Lower lobe of right lung (tissue), 2 donors: ENCODE data around the gene ATP6V0A1. TPM values are rescaled to one million over a fixed set of nuclear protein-coding genes. Genes with fewer than 3 reads are reported as not detected.

ENCODE experiments used
- ATAC-seq, 2 donors: fragments of 200-7000 bp; cut with Tn5 transposase; one replicate each; pipeline ENCODE4 v1.9.1; 2020 to 2022; ENCODE audit warnings: mild to moderate bottlenecking in 2 of 2, moderate library complexity in 2 of 2
- DNase-seq: peaks from one replicate; pipeline ENCODE4 v3.0.0-alpha.2; 2020
- H3K27ac ChIP-seq: fragments of 200-600 bp; one replicate; pipeline ENCODE4 v1.8.0; 2022
- H3K27me3 ChIP-seq: fragments of 200-600 bp; one replicate; pipeline ENCODE4 v1.8.0; 2022; ENCODE audit warnings: low read depth
- H3K36me3 ChIP-seq: fragments of 200-600 bp; one replicate; pipeline ENCODE4 v1.8.0; 2022; ENCODE audit warnings: mild to moderate bottlenecking
- H3K4me1 ChIP-seq: fragments of 200-600 bp; one replicate; pipeline ENCODE4 v1.8.0; 2022
- H3K4me3 ChIP-seq: fragments of 200-600 bp; one replicate; pipeline ENCODE4 v1.8.0; 2022; ENCODE audit warnings: mild to moderate bottlenecking
- H3K9me3 ChIP-seq: fragments of 200-600 bp; one replicate; pipeline ENCODE4 v1.8.0; 2022
- CTCF ChIP-seq: fragments of 200-600 bp; IDR thresholded peaks from one replicate; pipeline ENCODE4 v1.8.0; 2022; ENCODE audit warnings: antibody characterized with exemption, mild to moderate bottlenecking
- intact Hi-C: fragments of 100-400 bp; cut with DNase I; formaldehyde crosslinking; loops from one replicate; pipeline ENCODE4 v1.11.0; 2022
- total RNA-seq: library from RNA; stranded (reverse); fragmentation: NEBNext Ultra II Directional; extraction: Animal tissue kit (Norgen Biotek cat#: 25700); gene quantifications from one replicate; pipeline ENCODE4 v1.2.1, GENCODE V29; 2021
- donor health status: DM: no; HTN: yes; CAD: no; lungs with severe emphysema.

ATP6V0A1 gene
- total RNA-seq, 1 donor from 2014 or later = 107 TPM

- no peaks in the 10 kb centered on the region for H3K27me3 ChIP-seq
- H3K36me3 ChIP-seq = peaks cover 13% of the 10 kb centered on the region
- intact Hi-C loops = no loop called here
- H3K4me1 ChIP-seq = peaks cover 39% of the 10 kb centered on the region
- H3K4me3 ChIP-seq = no peak overlapping the region
- H3K9me3 ChIP-seq = no peaks in the 10 kb centered on the region
- ATAC-seq (no peak), DNase-seq (no peak)
- no peak for TF ChIP-seq CTCF
- H3K27ac ChIP-seq = no peak overlapping the region
Measured at GRCh38 chr17:42560246-42560645, 101.6 kb downstream of the ATP6V0A1 start.

GRCh38 chr17:42561897-42562387, 103.3 kb downstream of the ATP6V0A1 start, which contains the start of gene COASY:
TSS of gene COASY (plus strand) at chr17:42562148. CDS start at chr17:42562623, 475 bp downstream.
- peak within 1 kb of the TSS; percentile 73 for H3K27ac ChIP-seq
- H3K4me3 ChIP-seq = peak within 1 kb of the TSS; percentile 96
- intact Hi-C loops = no loop called here
- no peak for TF ChIP-seq CTCF
- H3K9me3 ChIP-seq = no peaks in the 10 kb centered on the region
- ATAC-seq (peak; percentile 89), DNase-seq (peak; percentile 97)
- no peaks in the 10 kb centered on the region for H3K27me3 ChIP-seq
- peaks cover 23% of the 10 kb centered on the region for H3K36me3 ChIP-seq
- peaks cover 43% of the 10 kb centered on the region for H3K4me1 ChIP-seq

GRCh38 chr17:42562388-42563142, 103.9 kb downstream of the ATP6V0A1 start:
- H3K27me3 ChIP-seq = no peaks in the 10 kb centered on the region
- H3K4me1 ChIP-seq = peaks cover 46% of the 10 kb centered on the region
- intact Hi-C loops = no loop called here
- peak overlapping the region; percentile 96 for H3K4me3 ChIP-seq
- peaks cover 23% of the 10 kb centered on the region for H3K36me3 ChIP-seq
- ATAC-seq (peak in 1 of 2 donors; percentile 3), DNase-seq (peak; percentile 61)
- H3K27ac ChIP-seq = peak overlapping the region; percentile 73
- TF ChIP-seq CTCF = no peak
- H3K9me3 ChIP-seq = no peaks in the 10 kb centered on the region

GRCh38 chr17:42563143-42563509, 104.4 kb downstream of the ATP6V0A1 start:
- no peaks in the 10 kb centered on the region for H3K9me3 ChIP-seq
- H3K27me3 ChIP-seq = no peaks in the 10 kb centered on the region
- DNase-seq (no peak), ATAC-seq (no peak)
- peak overlapping the region; percentile 73 for H3K27ac ChIP-seq
- H3K36me3 ChIP-seq = peaks cover 23% of the 10 kb centered on the region
- intact Hi-C loops = no loop called here
- peak overlapping the region; percentile 96 for H3K4me3 ChIP-seq
- H3K4me1 ChIP-seq = peaks cover 52% of the 10 kb centered on the region
- no peak for TF ChIP-seq CTCF

- DNase-seq (no peak), ATAC-seq (no peak)
- no peaks in the 10 kb centered on the region for H3K9me3 ChIP-seq
- peaks cover 56% of the 10 kb centered on the region for H3K4me1 ChIP-seq
- peak overlapping the region; percentile 96 for H3K4me3 ChIP-seq
- no peaks in the 10 kb centered on the region for H3K27me3 ChIP-seq
- no peak for TF ChIP-seq CTCF
- peaks cover 27% of the 10 kb centered on the region for H3K36me3 ChIP-seq
- intact Hi-C loops = no loop called here
- H3K27ac ChIP-seq = no peak overlapping the region
Measured at GRCh38 chr17:42563543-42563942, 104.9 kb downstream of the ATP6V0A1 start.
